GM18520 (cell line): ENCODE data around the gene PIWIL4.

Source experiments
- ATAC-seq: cut with Tn5 transposase; IDR thresholded peaks from one replicate; pipeline ENCODE4 v1.9.1; 2021; ENCODE audit not compliant: unreplicated experiment

PIWIL4 gene

GRCh38 chr11:94661444-94661843 lies 94.3 kb downstream of the PIWIL4 start:
- no peak for ATAC-seq

- ATAC-seq = no peak
Observed at GRCh38 chr11:94662065-94662779, 95.1 kb downstream of the PIWIL4 start.

GRCh38 chr11:94662846-94663390 lies 95.8 kb downstream of the PIWIL4 start:
- ATAC-seq = no peak

- no peak for ATAC-seq
Observed at GRCh38 chr11:94664346-94664745, 97.2 kb downstream of the PIWIL4 start.

GRCh38 chr11:94665116-94665659 lies 98.0 kb downstream of the PIWIL4 start:
- ATAC-seq = no peak

- ATAC-seq = no peak
Observed at GRCh38 chr11:94666792-94667721, 99.9 kb downstream of the PIWIL4 start.

- no peak for ATAC-seq
Observed at GRCh38 chr11:94668212-94668793, 101.1 kb downstream of the PIWIL4 start.

- ATAC-seq = no peak
Observed at GRCh38 chr11:94669023-94669422, 101.9 kb downstream of the PIWIL4 start.
